ENCODE data around the gene MMP2.

MMP2 gene

DNA sequence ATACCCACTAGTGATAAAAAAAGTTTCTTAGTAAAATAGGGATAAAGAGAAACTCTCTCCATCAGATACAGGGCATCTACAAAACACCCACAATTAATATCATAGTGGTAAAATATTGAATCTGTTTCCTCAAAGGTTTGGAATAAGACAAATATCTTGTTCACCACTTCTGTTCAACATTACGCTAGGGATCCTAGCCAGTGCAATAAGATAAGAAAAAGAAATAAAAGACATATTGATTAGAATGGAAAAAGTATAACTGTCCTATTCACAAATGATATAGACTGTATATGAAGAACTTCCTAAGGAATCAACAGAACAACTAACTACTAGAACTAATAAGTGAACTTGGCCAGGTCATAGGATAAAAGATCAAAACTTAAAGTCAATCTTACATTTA is 42.8 kb downstream of the MMP2 start:
- DNase-seq: no peak

- DNase-seq: no peak
Measured at GRCh38 chr16:55526441-55526840, 47.4 kb downstream of the MMP2 start.

DNA sequence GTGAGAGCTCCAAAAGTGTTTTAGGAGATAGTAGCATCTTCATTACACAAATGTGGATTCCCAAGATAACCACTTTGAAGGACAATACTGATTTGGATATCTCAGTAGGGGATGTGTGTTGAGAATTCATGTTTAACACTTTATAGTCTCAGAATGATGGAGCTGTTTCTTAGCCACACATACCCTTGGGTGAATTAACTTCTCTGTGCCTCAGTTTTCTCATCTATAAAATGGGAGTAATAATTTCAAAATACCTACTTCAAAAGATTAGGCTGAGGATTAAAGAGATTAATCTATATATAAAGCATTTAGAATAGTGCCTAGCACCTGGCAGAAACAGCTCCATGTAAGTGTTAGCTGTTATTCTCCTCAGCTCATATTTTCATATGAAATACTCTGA is 48.9 kb downstream of the MMP2 start:
- no peak for DNase-seq

GRCh38 chr16:55529018-55529417 is 50.0 kb downstream of the MMP2 start:
- no peak for DNase-seq

- no peak for DNase-seq
Measured at GRCh38 chr16:55530316-55530856, 51.4 kb downstream of the MMP2 start.

DNA sequence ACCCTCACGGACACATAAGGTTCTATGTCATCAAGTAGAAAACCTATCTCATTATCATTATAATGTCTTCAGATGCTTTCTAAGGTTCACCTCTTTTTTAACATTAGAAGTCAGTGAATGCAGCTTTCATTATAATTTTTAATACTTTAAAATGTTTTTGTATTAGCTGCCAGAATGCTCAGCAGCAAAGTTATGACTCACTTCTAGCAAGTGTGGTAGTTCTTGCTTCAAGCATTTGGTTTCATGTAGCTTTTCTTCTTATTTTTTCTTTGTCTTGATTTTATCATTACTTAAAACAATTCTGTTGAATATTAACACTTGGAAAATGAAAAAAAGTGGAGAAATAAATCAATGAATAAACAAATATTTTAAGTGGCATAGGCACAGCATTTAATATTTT is 53.2 kb downstream of the MMP2 start:
- no peak for DNase-seq

- no peak for DNase-seq
Measured at GRCh38 chr16:55534756-55535155, 55.8 kb downstream of the MMP2 start.

DNA sequence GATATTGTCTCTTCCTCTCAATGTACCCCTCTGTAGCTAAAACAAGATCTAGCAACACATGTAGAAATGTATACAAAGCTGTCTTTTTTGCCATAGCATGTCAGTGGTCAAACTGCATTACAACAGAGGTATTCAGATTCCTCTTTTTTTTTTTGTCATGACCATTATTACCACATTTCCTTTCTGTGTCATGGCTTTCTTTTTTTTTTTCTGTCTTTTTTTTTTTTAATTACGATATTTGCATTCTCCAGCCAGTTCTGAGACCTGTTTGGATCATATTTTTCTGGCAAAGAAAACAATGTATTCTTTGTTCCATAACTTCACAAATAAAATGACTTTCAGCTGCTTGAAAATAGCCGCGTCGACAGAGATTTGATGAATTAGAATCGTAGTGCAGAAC is 60.1 kb downstream of the MMP2 start:
- no peak for DNase-seq

DNA sequence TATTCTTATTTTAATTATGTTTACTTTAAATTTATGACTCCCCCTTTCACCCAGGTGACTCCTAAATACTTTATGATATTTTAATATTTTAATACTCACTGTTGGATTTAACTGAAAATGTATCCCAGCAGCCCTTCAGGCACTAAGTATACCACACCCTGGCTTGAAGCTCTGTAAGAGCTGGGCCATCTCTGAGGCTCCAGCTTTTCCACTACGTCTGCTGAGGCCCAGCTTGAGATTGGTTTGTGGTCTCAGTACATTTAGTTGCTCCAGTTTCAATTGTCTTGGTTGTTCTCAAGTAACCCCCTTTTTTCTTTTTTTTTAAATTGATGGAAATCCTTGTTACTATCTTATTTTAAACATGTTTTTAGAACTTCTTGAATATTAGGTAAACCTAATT is 60.5 kb downstream of the MMP2 start:
- DNase-seq: no peak

- DNase-seq: no peak
Measured at GRCh38 chr16:55540221-55540620, 61.2 kb downstream of the MMP2 start.

- no peak for DNase-seq
Measured at GRCh38 chr16:55542459-55543082, 63.6 kb downstream of the MMP2 start.

GRCh38 chr16:55543472-55543871 is 64.5 kb downstream of the MMP2 start:
- DNase-seq: no peak

DNA sequence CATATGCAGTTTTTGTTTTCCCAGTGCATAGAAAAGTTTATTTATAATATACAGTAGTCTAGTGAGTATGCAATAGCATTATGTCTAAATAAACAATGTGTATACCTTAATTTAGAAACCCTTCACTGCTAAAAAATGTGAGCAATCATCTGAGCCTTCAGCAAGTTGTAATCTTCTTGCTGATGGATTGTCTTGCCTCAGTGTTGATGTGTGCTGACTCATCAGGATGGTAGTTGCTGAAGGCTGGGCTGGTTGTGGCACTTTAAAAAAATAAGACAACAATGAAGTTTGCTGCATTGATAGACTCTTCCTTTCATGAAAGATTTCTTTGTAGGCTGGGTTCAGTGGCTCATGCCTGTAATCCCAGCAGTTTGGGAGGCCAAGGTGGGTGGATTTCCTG is 73.6 kb downstream of the MMP2 start:
- no peak for DNase-seq

DNA sequence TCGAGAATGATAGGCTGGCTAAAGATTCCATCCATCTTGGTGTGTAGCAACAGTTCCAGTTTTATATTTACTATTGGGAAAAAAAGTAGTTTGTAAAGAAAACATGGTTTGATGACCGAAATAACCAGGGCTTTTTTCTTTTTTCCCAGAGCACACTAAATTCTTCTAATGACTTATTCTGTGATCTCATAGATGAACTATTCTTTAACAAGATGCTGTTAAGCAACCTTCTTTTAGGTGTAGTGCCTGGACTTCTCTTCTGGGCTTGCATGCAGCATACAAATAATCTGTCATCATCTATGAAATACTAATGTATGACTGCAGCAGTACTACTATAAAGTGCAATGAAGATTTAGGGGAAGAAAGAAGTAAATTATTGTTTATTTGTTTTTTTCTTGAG is 76.4 kb downstream of the MMP2 start:
- no peak for DNase-seq

Measured in CD4-positive, alpha-beta T cell treated with Interleukin-4 for 1 hour (primary cell).